Neural progenitor cell (in vitro differentiated cells): Measurements from ENCODE around the gene RAB18.

Source experiments
- EZH2 ChIP-seq: fragments of 200-600 bp; sonication (generic); IDR thresholded peaks from 2 replicates; pipeline ENCODE4 v1.6.1; 2017; ENCODE audit warnings: antibody characterized with exemption, mild to moderate bottlenecking, moderate library complexity
- TF ChIP-seq, protein P1 (sequence below): fragments of 200-600 bp; sonication (generic); IDR thresholded peaks from 2 replicates; pipeline ENCODE4 v1.5.1; 2017; ENCODE audit warnings: antibody characterized with exemption, mild to moderate bottlenecking

- TF ChIP-seq, protein P1, sequence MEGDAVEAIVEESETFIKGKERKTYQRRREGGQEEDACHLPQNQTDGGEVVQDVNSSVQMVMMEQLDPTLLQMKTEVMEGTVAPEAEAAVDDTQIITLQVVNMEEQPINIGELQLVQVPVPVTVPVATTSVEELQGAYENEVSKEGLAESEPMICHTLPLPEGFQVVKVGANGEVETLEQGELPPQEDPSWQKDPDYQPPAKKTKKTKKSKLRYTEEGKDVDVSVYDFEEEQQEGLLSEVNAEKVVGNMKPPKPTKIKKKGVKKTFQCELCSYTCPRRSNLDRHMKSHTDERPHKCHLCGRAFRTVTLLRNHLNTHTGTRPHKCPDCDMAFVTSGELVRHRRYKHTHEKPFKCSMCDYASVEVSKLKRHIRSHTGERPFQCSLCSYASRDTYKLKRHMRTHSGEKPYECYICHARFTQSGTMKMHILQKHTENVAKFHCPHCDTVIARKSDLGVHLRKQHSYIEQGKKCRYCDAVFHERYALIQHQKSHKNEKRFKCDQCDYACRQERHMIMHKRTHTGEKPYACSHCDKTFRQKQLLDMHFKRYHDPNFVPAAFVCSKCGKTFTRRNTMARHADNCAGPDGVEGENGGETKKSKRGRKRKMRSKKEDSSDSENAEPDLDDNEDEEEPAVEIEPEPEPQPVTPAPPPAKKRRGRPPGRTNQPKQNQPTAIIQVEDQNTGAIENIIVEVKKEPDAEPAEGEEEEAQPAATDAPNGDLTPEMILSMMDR = no peak
- TF ChIP-seq EZH2 = no peak
Measured at GRCh38 chr10:27584302-27584701, 80.2 kb downstream of the RAB18 start.
